PC-3 (cell line): ENCODE results near the gene VCAN. TPM values are rescaled to one million over a fixed set of nuclear protein-coding genes. Genes with fewer than 3 reads are reported as not detected.

Source experiments
- ATAC-seq: fragments of 200-7000 bp; cut with Tn5 transposase; 2 replicates; pipeline ENCODE4 v1.9.1; 2020; ENCODE audit warnings: mild to moderate bottlenecking, moderate library complexity
- BruUV-seq: library from RNA; stranded (reverse); fragments of 400-500 nt; replicated peaks from 2 replicates; lab custom pipeline; 2021; lab: Mats Ljungman, UMichigan
- CTCF ChIA-PET: fragments of 300-600 bp; sonication (Branson Sonifier 250); formaldehyde crosslinking; loops from one replicate; lab custom pipeline; 2022; ENCODE audit warnings: antibody characterized with exemption; lab: Charles Lee
- POLR2A ChIA-PET: fragments of 300-600 bp; sonication (Branson Sonifier 250); formaldehyde crosslinking; loops from one replicate; lab custom pipeline; 2022; ENCODE audit warnings: antibody characterized with exemption; ENCODE audit not compliant: unreplicated experiment; lab: Charles Lee
- DNase-seq: peaks from one replicate; pipeline ENCODE4 v3.0.0-alpha.2; 2015
- H2AFZ ChIP-seq: fragments of 300-600 bp; sonication (generic); 2 replicates; pipeline ENCODE4 v1.6.0; 2016; ENCODE audit warnings: antibody characterized with exemption, low read length
- H3F3A ChIP-seq: fragments of 300-600 bp; sonication (generic); one replicate; pipeline ENCODE4 v1.6.0; 2017; ENCODE audit warnings: antibody characterized with exemption, low read length, control low read depth, mild to moderate bottlenecking; ENCODE audit not compliant: unreplicated experiment
- H3K27ac ChIP-seq: fragments of 300-600 bp; sonication (generic); 2 replicates; pipeline ENCODE4 v1.5.1; 2016; ENCODE audit warnings: mild to moderate bottlenecking, low read length
- H3K27me3 ChIP-seq: fragments of 300-600 bp; sonication (generic); 2 replicates; pipeline ENCODE4 v1.6.1; 2016; ENCODE audit warnings: low read length, mixed read lengths
- H3K36me3 ChIP-seq: fragments of 300-600 bp; sonication (generic); 2 replicates; pipeline ENCODE4 v1.6.1; 2016; ENCODE audit warnings: low read depth, mixed run types, low read length, mixed read lengths
- H3K4me1 ChIP-seq: fragments of 300-600 bp; sonication (generic); 2 replicates; pipeline ENCODE4 v1.5.1; 2016; ENCODE audit warnings: low read length; ENCODE audit not compliant: insufficient read depth
- H3K4me2 ChIP-seq: fragments of 300-600 bp; sonication (generic); 2 replicates; pipeline ENCODE4 v1.6.0; 2016; ENCODE audit warnings: low read length
- H3K4me3 ChIP-seq: fragments of 300-600 bp; sonication (generic); 2 replicates; pipeline ENCODE4 v1.5.1; 2016; ENCODE audit warnings: mild to moderate bottlenecking, low read length, mixed read lengths
- H3K79me2 ChIP-seq: fragments of 300-600 bp; sonication (generic); 2 replicates; pipeline ENCODE4 v1.6.1; 2017; ENCODE audit warnings: low read length, mixed read lengths
- H3K9ac ChIP-seq: fragments of 300-600 bp; sonication (generic); 2 replicates; pipeline ENCODE4 v1.6.0; 2016; ENCODE audit warnings: mild to moderate bottlenecking, low read length
- H3K9me2 ChIP-seq: fragments of 300-600 bp; sonication (generic); replicated peaks from 2 replicates; pipeline ENCODE4 v1.6.1; 2016; ENCODE audit warnings: mixed run types, low read length, mixed read lengths
- H3K9me3 ChIP-seq: fragments of 300-600 bp; sonication (generic); 2 replicates; pipeline ENCODE4 v1.6.1; 2016; ENCODE audit warnings: low read length, mixed read lengths
- H4K20me1 ChIP-seq: fragments of 300-600 bp; sonication (generic); 2 replicates; pipeline ENCODE4 v1.6.1; 2016; ENCODE audit warnings: low read length, mixed read lengths
- CTCF ChIP-seq: fragments of 300-600 bp; sonication (generic); conservative IDR thresholded peaks from 2 replicates; pipeline ENCODE4 v1.5.1; 2017; ENCODE audit warnings: antibody characterized with exemption, low read depth, mild to moderate bottlenecking, low read length
- EZH2 ChIP-seq: fragments of 300-600 bp; sonication (generic); IDR thresholded peaks from one replicate; pipeline ENCODE4 v1.6.1; 2017; ENCODE audit warnings: antibody characterized with exemption, mild to moderate bottlenecking, low read length; ENCODE audit not compliant: unreplicated experiment
- EZH2phosphoT487 ChIP-seq: fragments of 300-600 bp; sonication (generic); IDR thresholded peaks from 2 replicates; pipeline ENCODE4 v1.6.1; 2018; ENCODE audit warnings: mild to moderate bottlenecking, antibody characterized with exemption, low read length, borderline replicate concordance
- intact Hi-C: fragments of 100-400 bp; cut with micrococcal nuclease; formaldehyde crosslinking; loops from 2 replicates; pipeline ENCODE4 v1.9.0; 2023
- total RNA-seq: library from RNA; depleted of rRNA; stranded (reverse); fragments of >200 nt; gene quantifications from 2 replicates; pipeline ENCODE4 v1.2.3, GENCODE V29; 2014

VCAN gene
- total RNA-seq, 1 experiment from 2014 or later: 6.2 TPM

- TF ChIP-seq EZH2phosphoT487 (no peak), EZH2 (no peak), CTCF (no peak)
- peak overlapping the region; percentile 66 for H3K4me2 ChIP-seq
- H2AFZ ChIP-seq: no peak overlapping the region
- H3K36me3 ChIP-seq: no peaks in the 10 kb centered on the region
- H3K4me1 ChIP-seq: peaks cover 25% of the 10 kb centered on the region
- no peaks in the 10 kb centered on the region for H3K9me2 ChIP-seq
- no peaks in the 10 kb centered on the region for H3K27me3 ChIP-seq
- ChIA-PET POLR2A (interaction anchor here (0.5 kb wide), 1 partner anchor 732 kb away, joined by 3 read pairs; no protein-coding TSS in a partner anchor), CTCF (interaction anchor here (0.6 to 1.0 kb wide), 2 partner anchors 36 to 1161 kb away, joined by 3 to 4 read pairs; no protein-coding TSS in a partner anchor)
- peak overlapping the region; percentile 22 for H3K9ac ChIP-seq
- DNase-seq (peak; percentile 36), ATAC-seq (peak; percentile 80)
- no peaks in the 10 kb centered on the region for H3K79me2 ChIP-seq
- H4K20me1 ChIP-seq: no peaks in the 10 kb centered on the region
- no peak overlapping the region for H3K4me3 ChIP-seq
- no peaks in the 10 kb centered on the region for H3K9me3 ChIP-seq
- no TSS peak for BruUV-seq
- intact Hi-C loops: loop anchor here (1.0 to 2.0 kb wide), 3 partner anchors 35 to 46 kb away; no protein-coding TSS in a partner anchor
- H3F3A ChIP-seq: no peaks in the 10 kb centered on the region
- peak overlapping the region; percentile 62 for H3K27ac ChIP-seq
Measured at GRCh38 chr5:83517688-83518085, 46.1 kb downstream of the VCAN start.

- ChIA-PET POLR2A (no interaction called here), CTCF (interaction anchor here (0.6 kb wide), 1 partner anchor 1162 kb away, joined by 4 read pairs; no protein-coding TSS in a partner anchor)
- Histone ChIP-seq H3F3A (no peaks in the 10 kb centered on the region), H3K4me1 (peaks cover 25% of the 10 kb centered on the region), H3K4me3 (no peak overlapping the region), H3K27me3 (no peaks in the 10 kb centered on the region), H3K79me2 (no peaks in the 10 kb centered on the region), H3K9ac (no peak overlapping the region), H4K20me1 (no peaks in the 10 kb centered on the region), H3K4me2 (no peak overlapping the region), H3K9me2 (no peaks in the 10 kb centered on the region), H2AFZ (no peak overlapping the region), H3K9me3 (no peaks in the 10 kb centered on the region), H3K27ac (no peak overlapping the region), H3K36me3 (no peaks in the 10 kb centered on the region)
- DNase-seq: no peak
- BruUV-seq: no TSS peak
- intact Hi-C loops: no loop called here
- ATAC-seq: no peak
- no peak for TF ChIP-seq EZH2phosphoT487
- no peak for TF ChIP-seq EZH2
- TF ChIP-seq CTCF: no peak
Measured at GRCh38 chr5:83518319-83519061, 46.9 kb downstream of the VCAN start.

GRCh38 chr5:83522446-83522845 is 50.9 kb downstream of the VCAN start:
- Histone ChIP-seq H3K9me2 (no peaks in the 10 kb centered on the region), H3K27me3 (no peaks in the 10 kb centered on the region), H3K27ac (no peak overlapping the region), H3K4me3 (no peak overlapping the region), H3K9ac (no peak overlapping the region), H2AFZ (no peak overlapping the region), H3K79me2 (no peaks in the 10 kb centered on the region), H3K9me3 (no peaks in the 10 kb centered on the region), H3F3A (no peaks in the 10 kb centered on the region), H4K20me1 (no peaks in the 10 kb centered on the region), H3K4me2 (no peak overlapping the region), H3K4me1 (peaks cover 13% of the 10 kb centered on the region), H3K36me3 (no peaks in the 10 kb centered on the region)
- CTCF ChIA-PET: no interaction called here
- TF ChIP-seq CTCF (no peak), EZH2 (no peak), EZH2phosphoT487 (no peak)
- BruUV-seq: no TSS peak
- ATAC-seq (no peak), DNase-seq (no peak)
- POLR2A ChIA-PET: no interaction called here
- intact Hi-C loops: no loop called here
